Activated naive CD8-positive, alpha-beta T cell (primary cell): ENCODE data around the gene TMEM121.
A peak's percentile ranks its signal among the peaks of the same experiment; 100 is the strongest.

ENCODE experiments used
- H3K27ac Mint-ChIP-seq: one replicate; pipeline ENCODE4 v1.8.0; 2021; ENCODE audit warnings: mixed read lengths
- H3K27me3 Mint-ChIP-seq: one replicate; pipeline ENCODE4 v1.8.0; 2021; ENCODE audit warnings: mixed read lengths
- H3K36me3 Mint-ChIP-seq: one replicate; pipeline ENCODE4 v1.8.0; 2021; ENCODE audit warnings: mixed read lengths
- H3K4me1 Mint-ChIP-seq: one replicate; pipeline ENCODE4 v1.8.0; 2021; ENCODE audit warnings: low read depth, mixed read lengths
- H3K4me3 Mint-ChIP-seq: one replicate; pipeline ENCODE4 v1.8.0; 2021; ENCODE audit warnings: mild to moderate bottlenecking, mixed read lengths
- H3K9me3 Mint-ChIP-seq: one replicate; pipeline ENCODE4 v1.8.0; 2021; ENCODE audit warnings: low read depth, mixed read lengths

Gene TMEM121

DNA sequence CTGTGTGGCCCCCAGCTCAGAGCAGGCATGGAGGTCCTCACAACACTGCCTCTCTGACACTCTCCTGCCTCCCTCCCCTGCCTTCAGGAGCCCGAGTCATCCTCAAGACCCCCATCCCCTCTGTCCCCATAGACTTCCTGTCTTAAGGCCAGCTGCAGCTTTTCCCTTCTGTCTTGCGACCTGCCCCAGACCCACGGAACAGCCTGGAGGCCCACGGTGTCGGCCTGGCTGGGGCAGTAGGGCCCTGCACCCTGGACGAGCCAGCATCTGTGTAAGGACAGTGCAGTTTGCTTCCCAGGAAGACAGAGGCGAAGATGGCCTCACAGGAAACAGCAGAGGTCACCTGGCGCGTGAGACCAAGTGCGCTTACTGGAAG lies 25.7 kb upstream of the TMEM121 start:
- Mint-ChIP-seq H3K36me3 (no peaks in the 10 kb centered on the region), H3K27me3 (no peaks in the 10 kb centered on the region), H3K4me1 (no peaks in the 10 kb centered on the region), H3K27ac (no peak overlapping the region), H3K4me3 (no peak overlapping the region), H3K9me3 (no peaks in the 10 kb centered on the region)

DNA sequence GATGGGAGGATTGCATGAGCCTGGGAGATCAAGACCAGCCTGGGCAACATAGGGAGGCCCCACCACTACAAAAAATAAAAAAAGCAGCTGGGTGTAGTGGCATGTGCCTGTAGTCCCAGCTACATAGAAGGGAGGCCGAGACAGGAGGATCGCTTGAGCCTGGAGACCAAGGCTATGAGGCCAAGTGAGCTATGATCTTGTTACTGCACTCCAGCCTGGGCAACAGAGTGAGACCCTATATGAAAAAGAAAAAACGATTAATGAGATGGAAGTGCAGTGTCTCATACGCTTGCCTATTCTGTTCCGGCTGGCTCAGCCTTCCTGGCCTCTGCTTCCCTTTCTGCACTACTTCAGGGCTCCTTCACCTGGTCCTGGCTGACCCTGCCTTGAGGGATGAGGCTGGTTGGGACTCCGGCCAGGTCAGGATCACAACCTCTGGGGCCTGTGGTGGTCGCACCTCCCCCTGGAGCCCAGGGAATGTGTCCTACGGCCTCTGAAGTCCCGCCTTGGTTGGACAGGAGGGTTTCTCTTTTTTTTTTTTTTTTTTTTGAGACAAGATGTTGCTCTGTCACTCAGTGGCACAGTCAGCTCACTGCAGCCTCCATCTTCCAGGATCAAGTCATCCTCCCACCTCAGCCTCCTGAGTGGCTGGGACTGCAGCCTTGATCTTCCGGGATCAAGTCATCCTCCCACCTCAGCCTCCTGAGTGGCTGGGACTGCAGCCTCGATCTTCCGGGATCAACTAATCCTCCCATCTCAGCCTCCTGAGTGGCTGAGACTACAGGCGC lies 24.7 kb upstream of the TMEM121 start:
- Mint-ChIP-seq H3K9me3 (no peaks in the 10 kb centered on the region), H3K4me1 (no peaks in the 10 kb centered on the region), H3K27ac (no peak overlapping the region), H3K4me3 (no peak overlapping the region), H3K27me3 (no peaks in the 10 kb centered on the region), H3K36me3 (no peaks in the 10 kb centered on the region)

DNA sequence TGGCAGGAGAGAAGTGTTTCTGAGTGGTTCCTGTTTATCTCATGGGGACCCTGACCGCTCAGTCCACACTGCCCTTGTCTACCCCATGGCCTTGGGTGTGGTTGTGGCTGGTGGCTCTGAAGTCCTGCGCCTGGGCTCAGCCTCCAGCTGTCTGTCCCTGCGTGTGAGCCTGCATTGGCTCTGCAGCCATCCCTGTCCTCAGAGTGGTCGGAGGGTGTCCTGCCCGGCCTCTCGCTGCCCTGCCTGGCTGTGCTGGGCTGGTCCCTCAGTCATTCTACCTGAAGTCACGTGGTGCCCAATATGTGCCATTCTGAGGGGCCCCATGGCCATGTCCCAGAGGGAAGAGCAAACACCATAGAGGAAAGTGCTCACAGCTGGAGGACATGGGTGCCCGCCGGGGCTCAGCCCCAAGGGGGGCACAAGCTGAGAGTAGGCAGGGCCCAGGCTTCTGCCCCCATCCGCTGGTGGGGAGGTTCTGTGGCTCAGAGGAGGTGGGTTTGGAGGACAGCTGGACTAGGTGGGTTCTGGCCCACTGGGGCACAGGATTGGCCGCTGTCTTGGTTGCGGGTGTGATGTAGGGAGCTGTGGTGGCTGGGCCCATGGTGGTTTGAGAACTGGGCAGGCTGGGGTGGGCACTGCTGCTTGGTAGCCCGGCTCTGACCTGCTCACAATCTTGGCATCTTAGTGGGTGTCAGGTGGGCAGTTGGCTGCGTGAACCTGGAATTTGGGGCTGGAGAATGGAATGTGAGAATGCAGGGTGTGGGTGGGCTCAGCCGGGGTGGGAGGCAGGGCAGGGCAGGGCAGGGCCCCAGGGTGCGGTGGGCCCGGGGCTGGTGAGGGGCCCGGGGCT lies 23.7 kb upstream of the TMEM121 start:
- no peaks in the 10 kb centered on the region for H3K27me3 Mint-ChIP-seq
- H3K4me1 Mint-ChIP-seq, result no peaks in the 10 kb centered on the region
- H3K9me3 Mint-ChIP-seq, result no peaks in the 10 kb centered on the region
- no peaks in the 10 kb centered on the region for H3K36me3 Mint-ChIP-seq
- H3K27ac Mint-ChIP-seq, result no peak overlapping the region
- H3K4me3 Mint-ChIP-seq, result no peak overlapping the region

DNA sequence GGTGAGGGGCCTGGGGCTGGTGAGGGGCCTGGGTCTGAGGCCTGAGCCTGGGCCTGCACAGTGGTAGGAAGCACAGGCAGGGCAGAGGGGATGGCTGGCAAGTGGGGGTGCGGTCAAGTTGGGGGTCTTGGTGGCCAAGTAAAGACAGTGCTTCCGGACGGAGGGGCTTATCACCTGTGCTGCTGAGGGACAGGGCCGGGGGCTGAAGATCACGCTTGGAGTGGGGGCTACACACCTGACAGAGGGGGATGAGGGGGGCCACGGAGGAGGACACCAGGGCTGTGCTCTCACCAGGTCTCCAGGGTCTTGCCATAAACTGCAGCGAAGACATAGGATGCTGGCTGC lies 23.1 kb upstream of the TMEM121 start:
- Mint-ChIP-seq H3K27ac (peak overlapping the region; percentile 11), H3K36me3 (no peaks in the 10 kb centered on the region), H3K27me3 (no peaks in the 10 kb centered on the region), H3K9me3 (no peaks in the 10 kb centered on the region), H3K4me3 (no peak overlapping the region), H3K4me1 (no peaks in the 10 kb centered on the region)

DNA sequence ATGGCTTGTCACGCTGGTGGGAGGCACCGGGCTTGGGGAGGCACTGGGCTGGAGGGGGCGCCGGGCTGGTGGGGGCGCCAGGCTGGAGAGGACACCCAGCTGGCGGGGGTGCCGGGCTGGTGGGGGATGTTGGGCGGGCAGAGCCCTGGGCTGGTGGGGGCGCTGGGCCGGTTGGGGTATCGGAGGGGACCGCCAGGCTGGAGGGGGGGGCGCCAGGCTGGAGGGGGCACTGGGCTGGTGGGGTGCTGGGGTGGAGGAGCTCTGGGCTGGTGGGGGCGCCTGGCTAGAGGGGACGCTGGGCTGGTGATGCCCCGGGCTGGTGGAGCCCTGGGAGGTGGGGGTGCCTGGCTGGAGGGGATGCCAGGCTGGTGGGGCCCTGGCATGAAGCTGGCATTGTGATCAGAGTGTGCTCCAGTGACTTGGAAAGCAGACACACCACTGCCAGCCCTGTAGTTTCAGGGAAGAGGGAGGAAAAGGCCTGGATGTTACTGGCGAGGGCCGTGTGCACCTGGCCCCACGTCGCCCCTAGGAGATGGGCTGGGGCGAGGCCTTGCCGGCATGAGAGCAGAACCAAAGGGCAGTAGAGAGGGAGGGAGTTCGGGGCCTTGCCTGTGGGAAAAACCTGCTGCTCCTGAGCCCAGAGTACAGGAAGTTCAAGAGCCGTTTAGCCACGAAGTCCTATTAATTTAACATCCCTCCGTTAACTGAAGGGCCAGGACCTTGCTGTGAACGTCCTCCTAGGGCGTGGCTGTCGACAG lies 22.3 kb upstream of the TMEM121 start:
- H3K4me1 Mint-ChIP-seq, result peaks cover 2% of the 10 kb centered on the region
- H3K9me3 Mint-ChIP-seq, result no peaks in the 10 kb centered on the region

DNA sequence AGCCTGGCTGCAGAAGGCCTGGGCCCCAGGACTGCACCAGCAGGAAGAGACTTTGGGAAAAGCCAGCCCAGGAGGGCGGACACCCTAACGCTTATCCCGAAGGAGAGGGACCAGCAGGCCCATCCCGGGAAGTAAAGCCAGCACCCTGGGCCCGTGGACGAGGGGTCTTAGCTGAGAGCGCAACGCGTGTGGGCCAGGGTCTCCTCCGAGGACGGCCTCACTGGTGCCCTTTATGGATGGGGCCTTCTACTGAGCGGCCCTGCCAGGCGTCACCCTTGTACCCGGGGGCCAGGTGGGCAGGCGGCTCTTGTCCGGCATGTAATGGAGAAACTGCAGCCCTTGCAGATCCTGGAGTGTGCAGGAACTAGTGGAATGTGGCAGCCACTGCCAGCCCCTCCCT lies 21.3 kb upstream of the TMEM121 start:
- Mint-ChIP-seq H3K27ac (no peak overlapping the region), H3K9me3 (no peaks in the 10 kb centered on the region), H3K27me3 (peaks cover 4% of the 10 kb centered on the region), H3K4me1 (peaks cover 2% of the 10 kb centered on the region), H3K36me3 (no peaks in the 10 kb centered on the region), H3K4me3 (no peak overlapping the region)

More for the DNA sequence above, 22.3 kb upstream of the TMEM121 start:
- Mint-ChIP-seq H3K27me3 (peaks cover 4% of the 10 kb centered on the region), H3K36me3 (no peaks in the 10 kb centered on the region), H3K27ac (no peak overlapping the region), H3K4me3 (no peak overlapping the region)

DNA sequence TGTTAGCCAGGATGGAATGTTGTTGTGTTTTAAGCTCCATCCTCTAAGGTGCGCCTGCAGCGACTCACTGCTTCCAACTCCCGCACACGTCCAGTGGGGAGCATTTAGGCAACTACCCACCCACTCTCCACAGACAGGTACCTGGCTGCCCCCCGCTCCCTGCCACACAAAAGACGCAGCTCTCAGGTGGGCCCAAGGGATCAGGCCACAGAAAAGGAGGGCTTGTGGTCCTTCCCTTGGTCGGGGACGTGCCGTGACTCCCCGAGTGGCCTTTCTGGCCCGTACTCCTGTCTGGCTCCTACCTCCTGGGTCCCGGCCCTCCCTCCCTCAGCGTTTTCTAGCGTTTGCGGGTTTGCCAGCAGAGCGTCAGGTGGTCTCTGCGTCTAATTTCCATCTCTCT lies 19.1 kb upstream of the TMEM121 start:
- Mint-ChIP-seq H3K27ac (no peak overlapping the region), H3K4me3 (no peak overlapping the region), H3K27me3 (peaks cover 9% of the 10 kb centered on the region), H3K9me3 (no peaks in the 10 kb centered on the region), H3K36me3 (no peaks in the 10 kb centered on the region), H3K4me1 (peaks cover 2% of the 10 kb centered on the region)

DNA sequence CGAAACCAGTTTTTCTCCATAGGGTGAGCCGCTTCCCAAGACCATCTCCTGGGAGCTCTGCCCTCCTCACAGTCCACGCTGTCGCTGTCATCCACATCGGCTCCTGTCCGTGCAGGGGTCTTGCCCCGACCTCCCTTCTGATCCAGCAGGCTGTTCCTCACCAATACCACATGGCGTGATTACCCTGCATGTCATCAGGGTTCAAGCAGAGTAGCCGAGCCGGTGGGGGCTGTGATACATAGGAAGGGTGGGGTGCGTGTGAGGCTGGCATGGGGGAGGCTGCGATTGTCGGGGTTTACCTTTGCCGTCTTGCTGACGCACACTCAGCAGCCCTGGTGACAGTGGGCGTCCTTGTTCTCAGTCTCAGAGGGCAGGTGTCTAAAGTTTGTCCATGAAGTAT lies 18.3 kb upstream of the TMEM121 start:
- no peaks in the 10 kb centered on the region for H3K36me3 Mint-ChIP-seq
- H3K4me3 Mint-ChIP-seq, result no peak overlapping the region
- peaks cover 14% of the 10 kb centered on the region for H3K27me3 Mint-ChIP-seq
- peaks cover 2% of the 10 kb centered on the region for H3K4me1 Mint-ChIP-seq
- no peak overlapping the region for H3K27ac Mint-ChIP-seq
- no peaks in the 10 kb centered on the region for H3K9me3 Mint-ChIP-seq

DNA sequence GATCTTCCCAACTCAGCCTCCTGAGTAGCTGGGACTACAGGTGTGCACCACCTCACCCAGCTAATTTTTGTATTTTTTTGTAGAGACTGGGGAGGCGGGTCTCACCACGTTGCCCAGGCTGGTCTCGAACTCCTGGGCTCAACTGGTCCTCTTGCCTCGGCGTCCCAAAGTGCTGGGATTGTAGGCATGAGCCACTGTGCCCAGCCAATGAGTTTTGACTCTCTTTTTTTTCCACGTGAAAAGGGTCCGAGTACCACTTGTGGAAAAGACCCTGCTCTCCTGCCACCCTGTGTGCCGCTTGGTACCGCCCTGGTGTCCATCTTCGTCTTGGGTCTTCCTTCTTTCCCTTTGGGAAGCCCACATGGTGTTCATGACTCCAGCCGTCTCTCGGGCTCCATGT lies 17.8 kb upstream of the TMEM121 start:
- Mint-ChIP-seq H3K27me3 (peaks cover 17% of the 10 kb centered on the region), H3K9me3 (no peaks in the 10 kb centered on the region), H3K4me3 (no peak overlapping the region), H3K27ac (no peak overlapping the region), H3K4me1 (peaks cover 2% of the 10 kb centered on the region), H3K36me3 (no peaks in the 10 kb centered on the region)

DNA sequence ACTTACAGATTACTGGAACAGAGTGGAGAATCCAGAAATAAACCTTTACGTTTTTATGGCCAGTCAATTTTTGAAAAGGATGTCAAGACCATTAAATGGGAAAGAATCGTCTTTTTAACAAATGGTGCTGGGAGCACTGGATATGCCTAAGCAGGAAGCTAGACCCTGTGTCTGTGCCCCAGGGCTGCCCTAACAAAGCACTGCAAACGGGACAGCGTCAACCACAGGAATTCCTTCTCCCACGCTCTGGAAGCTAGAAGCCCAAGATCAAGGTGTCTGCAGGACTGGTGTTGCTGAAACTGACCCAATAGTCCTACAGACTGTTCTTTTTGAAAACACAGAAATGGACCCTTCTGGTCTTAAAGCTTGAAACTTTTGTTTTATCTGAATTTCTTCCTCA lies 9.3 kb upstream of the TMEM121 start:
- no peak overlapping the region for H3K4me3 Mint-ChIP-seq
- no peaks in the 10 kb centered on the region for H3K36me3 Mint-ChIP-seq
- no peaks in the 10 kb centered on the region for H3K9me3 Mint-ChIP-seq
- H3K27ac Mint-ChIP-seq, result no peak overlapping the region
- H3K27me3 Mint-ChIP-seq, result peaks cover 36% of the 10 kb centered on the region
- H3K4me1 Mint-ChIP-seq, result peaks cover 3% of the 10 kb centered on the region

DNA sequence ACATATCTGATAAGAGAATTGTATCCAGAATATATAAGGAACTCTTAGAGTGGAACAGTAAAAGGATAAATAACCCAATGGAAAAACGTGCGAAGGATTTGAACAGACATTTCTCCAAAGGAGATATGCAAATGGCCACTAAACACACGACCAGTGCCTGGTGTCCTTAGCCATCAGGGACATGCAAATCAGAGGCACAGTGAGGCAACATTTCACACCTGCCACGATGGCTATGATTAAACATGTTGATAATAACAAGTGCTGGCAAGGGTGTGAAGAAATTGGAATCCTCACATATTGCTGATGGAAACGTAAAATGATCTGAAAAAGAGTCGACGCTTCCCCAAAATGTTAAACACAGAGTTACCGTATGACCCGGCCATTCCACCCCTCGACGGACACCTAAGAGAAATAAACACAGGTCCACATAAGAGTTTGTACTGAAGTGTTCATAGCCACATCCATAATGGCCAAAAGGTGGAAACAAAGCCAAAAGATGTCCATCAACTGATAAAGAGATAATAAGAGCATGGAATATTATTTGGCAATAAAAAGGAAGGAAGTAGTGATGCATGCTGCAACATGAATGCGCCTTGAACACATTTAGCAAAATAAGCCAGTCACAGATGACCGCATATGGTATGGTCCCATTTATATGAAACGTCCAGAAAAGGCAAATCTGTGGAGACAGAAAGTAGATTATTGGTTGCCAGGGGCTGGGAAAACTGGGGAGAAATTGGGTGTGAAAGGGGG lies 6.3 kb upstream of the TMEM121 start:
- Mint-ChIP-seq H3K27ac (no peak overlapping the region), H3K4me3 (no peak overlapping the region), H3K27me3 (peaks cover 27% of the 10 kb centered on the region), H3K9me3 (no peaks in the 10 kb centered on the region), H3K36me3 (no peaks in the 10 kb centered on the region), H3K4me1 (peaks cover 3% of the 10 kb centered on the region)

DNA sequence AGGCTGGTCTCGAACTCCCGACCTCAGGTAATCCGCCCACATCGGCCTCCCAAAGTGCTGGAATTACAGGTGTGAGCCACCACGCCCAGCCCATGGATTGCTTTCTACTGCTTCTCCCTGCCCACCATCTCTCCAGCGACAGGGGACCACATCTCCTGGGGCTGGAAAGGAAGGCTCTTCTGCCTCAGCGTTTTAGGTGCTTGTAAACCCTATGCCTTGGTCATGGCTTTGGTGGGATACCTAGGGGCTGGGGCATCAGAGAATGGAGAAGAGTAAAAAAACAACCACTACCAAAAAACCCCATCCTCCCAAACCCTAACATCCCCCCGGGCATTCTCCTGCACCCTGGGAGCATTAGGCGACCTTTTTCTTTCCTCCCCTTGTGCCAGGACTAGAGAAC lies 1.1 kb upstream of the TMEM121 start:
- Mint-ChIP-seq H3K4me3 (peak overlapping the region; percentile 53), H3K36me3 (no peaks in the 10 kb centered on the region), H3K27ac (no peak overlapping the region), H3K4me1 (peaks cover 6% of the 10 kb centered on the region), H3K27me3 (peaks cover 5% of the 10 kb centered on the region), H3K9me3 (no peaks in the 10 kb centered on the region)

DNA sequence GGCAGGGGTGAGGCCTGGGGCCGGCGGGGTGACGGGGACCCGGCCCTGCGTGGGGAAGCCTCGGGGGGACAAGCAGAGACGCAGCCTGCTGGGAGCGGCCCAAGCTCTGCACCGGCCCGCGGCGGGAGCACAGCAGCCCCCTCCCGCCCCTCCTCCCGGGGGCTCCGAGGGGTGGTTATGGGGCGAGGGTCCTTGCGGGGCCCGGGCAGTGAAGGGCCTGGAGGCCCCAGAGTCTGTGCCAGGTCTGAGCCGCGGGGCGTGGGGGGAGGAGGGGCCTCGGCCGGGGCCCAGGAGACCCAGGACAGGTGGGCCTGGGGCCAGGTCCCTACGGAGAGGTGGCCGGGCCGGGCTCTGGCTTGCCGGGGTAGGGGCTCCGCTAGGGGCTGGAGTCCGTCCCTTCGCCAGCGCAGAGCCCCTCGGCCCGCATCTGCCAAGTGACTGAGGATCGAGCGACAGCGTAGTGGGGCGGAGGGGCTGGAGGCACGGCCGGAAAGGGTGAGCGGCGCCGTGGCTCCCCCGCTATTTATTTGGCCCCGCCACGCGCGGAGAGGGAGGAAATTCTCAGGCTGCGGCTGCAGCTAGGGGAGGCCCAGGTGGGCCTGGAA lies 495 bp downstream of the TMEM121 start:
- Mint-ChIP-seq H3K4me3 (peak overlapping the region; percentile 80), H3K27ac (no peak overlapping the region), H3K36me3 (no peaks in the 10 kb centered on the region), H3K27me3 (peaks cover 3% of the 10 kb centered on the region), H3K4me1 (peaks cover 5% of the 10 kb centered on the region), H3K9me3 (no peaks in the 10 kb centered on the region)

DNA sequence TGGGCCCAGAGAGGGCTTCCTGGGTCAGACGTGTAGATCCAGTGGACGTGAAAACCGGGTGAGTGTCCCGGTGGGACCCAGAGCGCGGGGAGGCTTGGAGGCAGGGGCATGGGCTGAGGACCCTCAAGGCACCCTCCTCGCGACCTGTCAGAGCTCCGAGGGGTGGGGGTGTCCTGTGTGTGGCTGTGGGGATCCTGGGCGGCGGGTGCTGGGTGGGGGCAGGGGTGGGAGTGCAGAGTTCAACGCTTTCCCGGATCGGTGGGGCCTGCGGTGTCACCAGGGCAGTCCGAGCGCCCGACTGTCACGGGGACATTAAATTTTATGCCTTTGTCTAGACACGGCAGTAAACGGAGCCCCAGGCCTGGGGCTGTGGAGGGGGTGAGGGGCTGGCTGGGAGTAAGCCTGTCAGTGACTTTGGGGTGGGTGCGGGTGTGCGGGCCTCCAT lies 1.0 kb downstream of the TMEM121 start:
- H3K4me1 Mint-ChIP-seq, result peaks cover 5% of the 10 kb centered on the region
- H3K36me3 Mint-ChIP-seq, result no peaks in the 10 kb centered on the region

More for the DNA sequence above, 1.0 kb downstream of the TMEM121 start:
- H3K27me3 Mint-ChIP-seq, result peaks cover 3% of the 10 kb centered on the region
- H3K4me3 Mint-ChIP-seq, result peak overlapping the region; percentile 80
- H3K9me3 Mint-ChIP-seq, result no peaks in the 10 kb centered on the region
- peak overlapping the region; percentile 58 for H3K27ac Mint-ChIP-seq
